HepG2 (cell line): ENCODE results near the gene KANSL1L. TPM values are rescaled to one million over a fixed set of nuclear protein-coding genes. Genes with fewer than 3 reads are reported as not detected.

Experiments used
- ATAC-seq: fragments of 200-7000 bp; cut with Tn5 transposase; 3 replicates; pipeline ENCODE4 v1.9.1; 2020; ENCODE audit warnings: mild to moderate bottlenecking, moderate library complexity
- BruUV-seq: library from RNA; stranded (reverse); fragments of 400-500 nt; replicated peaks from 2 replicates; lab custom pipeline; 2021; lab: Mats Ljungman, UMichigan
- CTCF ChIA-PET: fragments of 300-600 bp; formaldehyde crosslinking; extraction: SDS; loops from one replicate; lab custom pipeline; 2021; ENCODE audit warnings: low total read pairs, inconsistent platforms, low intra/inter-chr PET ratio; lab: Yijun Ruan, JAX
- POLR2A ChIA-PET: fragments of 350-600 bp; sonication (Branson Sonifier 250); formaldehyde crosslinking; loops from one replicate; lab custom pipeline; 2020; ENCODE audit warnings: antibody characterized with exemption, inconsistent platforms; lab: Yijun Ruan, JAX
- DNase-seq: peaks from one replicate; pipeline ENCODE4 v3.0.0-alpha.2; 2015; ENCODE audit warnings: low spot score
- FAIRE-seq: peaks from 3 replicates; lab custom pipeline; 2011; peaks lifted over from hg19 to GRCh38; lab: Jason Lieb, UNC
- H2AFZ ChIP-seq: one replicate; pipeline ENCODE4 v1.6.1; 2011; ENCODE audit warnings: low read length, inconsistent platforms
- H3K27ac ChIP-seq: fragments of 300-600 bp; 3 replicates; pipeline ENCODE4 v1.8.0; 2011; ENCODE audit warnings: mixed run types, mild to moderate bottlenecking, mixed read lengths, low read length, inconsistent platforms; ENCODE audit not compliant: insufficient read depth; ENCODE audit errors: extremely low read length
- H3K27me3 ChIP-seq, 2 experiments: fragments of 200-600 bp in 1 of 2; 2 replicates in 1 of 2; 3 replicates in 1 of 2; pipeline versions ENCODE4 v1.6.0 to v1.8.0; 2011; ENCODE audit warnings: low read length in 2 of 2, mild to moderate bottlenecking in 2 of 2, moderate library complexity in 2 of 2, inconsistent platforms in 1 of 2; ENCODE audit not compliant: insufficient read depth in 2 of 2, control insufficient read depth in 1 of 2
- H3K36me3 ChIP-seq, 2 experiments: fragments of 200-600 bp in 1 of 2; replicated peaks in 1 of 2; 2 replicates in 1 of 2; 3 replicates in 1 of 2; pipeline versions ENCODE4 v1.5.1 to v1.8.0; 2011; ENCODE audit warnings: low read length in 2 of 2, inconsistent platforms in 1 of 2; ENCODE audit not compliant: insufficient read depth in 2 of 2, control insufficient read depth in 1 of 2
- H3K4me1 ChIP-seq: 2 replicates; pipeline ENCODE4 v1.5.1; 2012; ENCODE audit warnings: low read length, inconsistent platforms; ENCODE audit not compliant: insufficient read depth
- H3K4me2 ChIP-seq: 2 replicates; pipeline ENCODE4 v1.6.0; 2011; ENCODE audit warnings: low read depth, low read length, inconsistent platforms
- H3K4me3 ChIP-seq, 3 experiments: fragments of 200-600 bp in 1 of 3; sonication (generic), shearing (Covaris generic) in 1 of 3; replicated peaks in 1 of 3; 2 replicates each; pipeline ENCODE4 v1.5.1; 2011 to 2016; ENCODE audit warnings: low read length in 3 of 3, inconsistent platforms in 2 of 3, low read depth in 2 of 3, mild to moderate bottlenecking in 2 of 3, control low read depth in 1 of 3, mixed read lengths in 1 of 3; ENCODE audit not compliant: insufficient read depth in 1 of 3
- H3K79me2 ChIP-seq: one replicate; pipeline ENCODE4 v1.6.1; 2011; ENCODE audit warnings: low read length, inconsistent platforms; ENCODE audit not compliant: insufficient read depth
- H3K9ac ChIP-seq: 2 replicates; pipeline ENCODE4 v1.6.0; 2011; ENCODE audit warnings: mild to moderate bottlenecking, low read depth, low read length, inconsistent platforms; ENCODE audit not compliant: insufficient read depth
- H3K9me3 ChIP-seq: 2 replicates; pipeline ENCODE4 v1.5.1; 2012; ENCODE audit warnings: mild to moderate bottlenecking, low read length
- H4K20me1 ChIP-seq: 2 replicates; pipeline ENCODE4 v1.6.0; 2011; ENCODE audit warnings: inconsistent platforms, mild to moderate bottlenecking, low read length, moderate library complexity; ENCODE audit not compliant: insufficient read depth
- CBX1 ChIP-seq: IDR thresholded peaks from one replicate; pipeline ENCODE4 v1.6.1; 2016; ENCODE audit warnings: antibody characterized with exemption, low read depth
- CEBPG ChIP-seq: IDR thresholded peaks from 2 replicates; pipeline ENCODE4 v1.6.1; 2016
- CENPBD1 ChIP-seq: sonication (generic); formaldehyde crosslinking; IDR thresholded peaks from 2 replicates; pipeline ENCODE4 v1.8.0; 2022; ENCODE audit warnings: missing genetic modification reagents, low read depth, mild to moderate bottlenecking, borderline replicate concordance
- ETS1 ChIP-seq: sonication (generic); formaldehyde crosslinking; IDR thresholded peaks from 2 replicates; pipeline ENCODE4 v1.4.0; 2020; ENCODE audit warnings: missing genetic modification reagents
- KDM3A ChIP-seq: IDR thresholded peaks from 2 replicates; pipeline ENCODE4 v1.6.1; 2018; ENCODE audit warnings: low read depth, missing compliant biosample characterization
- MEIS1 ChIP-seq: sonication (generic); formaldehyde crosslinking; IDR thresholded peaks from 2 replicates; pipeline ENCODE4 v1.9.0; 2021; ENCODE audit warnings: mild to moderate bottlenecking, missing genetic modification reagents, moderate library complexity, borderline replicate concordance
- PATZ1 ChIP-seq: sonication (generic); formaldehyde crosslinking; IDR thresholded peaks from 2 replicates; pipeline ENCODE4 v1.4.0; 2020; ENCODE audit warnings: missing genetic modification reagents
- SKIL ChIP-seq: sonication (generic); formaldehyde crosslinking; IDR thresholded peaks from 2 replicates; pipeline ENCODE4 v1.8.0; 2022; ENCODE audit warnings: missing genetic modification reagents, mild to moderate bottlenecking, moderate library complexity, borderline replicate concordance
- SP4 ChIP-seq: sonication (generic); formaldehyde crosslinking; IDR thresholded peaks from 2 replicates; pipeline ENCODE4 v1.8.1; 2023; ENCODE audit warnings: mild to moderate bottlenecking, missing genetic modification reagents
- TEAD2 ChIP-seq: sonication (generic); formaldehyde crosslinking; IDR thresholded peaks from 2 replicates; pipeline ENCODE4 v1.9.0; 2021; ENCODE audit warnings: missing genetic modification reagents
- TRIM24 ChIP-seq: sonication (generic); formaldehyde crosslinking; IDR thresholded peaks from 2 replicates; pipeline ENCODE4 v1.8.0; 2022; ENCODE audit warnings: mild to moderate bottlenecking, missing genetic modification reagents
- WIZ ChIP-seq: sonication (generic); formaldehyde crosslinking; IDR thresholded peaks from 2 replicates; pipeline ENCODE4 v1.5.1; 2020; ENCODE audit warnings: mild to moderate bottlenecking, missing genetic modification reagents
- ZBTB1 ChIP-seq: sonication (generic); formaldehyde crosslinking; IDR thresholded peaks from 2 replicates; pipeline ENCODE4 v1.4.0; 2020; ENCODE audit warnings: missing genetic modification reagents, borderline replicate concordance
- ZIK1 ChIP-seq: sonication (generic); formaldehyde crosslinking; IDR thresholded peaks from 2 replicates; pipeline ENCODE4 v1.5.0; 2020; ENCODE audit warnings: mild to moderate bottlenecking, low read depth, missing genetic modification reagents, borderline replicate concordance
- ZNF234 ChIP-seq: sonication (generic); formaldehyde crosslinking; conservative IDR thresholded peaks from 2 replicates; pipeline ENCODE4 v1.5.1; 2020; ENCODE audit warnings: mild to moderate bottlenecking, missing genetic modification reagents
- ZNF24 ChIP-seq: fragments of 450-650 bp; IDR thresholded peaks from 2 replicates; pipeline ENCODE4 v1.6.1; 2017; ENCODE audit warnings: antibody characterized with exemption, mild to moderate bottlenecking
- ZNF562 ChIP-seq: sonication (generic); formaldehyde crosslinking; IDR thresholded peaks from 2 replicates; pipeline ENCODE4 v1.8.0; 2022; ENCODE audit warnings: missing genetic modification reagents, borderline replicate concordance
- ZNF816 ChIP-seq: sonication (generic); formaldehyde crosslinking; IDR thresholded peaks from 2 replicates; pipeline ENCODE4 v1.8.0; 2022; ENCODE audit warnings: missing genetic modification reagents, mild to moderate bottlenecking, borderline replicate concordance
- WGBS: methylation state at CpG from one replicate; pipeline ENCODE4 v1.1.6; 2017; ENCODE audit warnings: low lambda C conversion rate; 5-methylcytosine and 5-hydroxymethylcytosine counted together
- in situ Hi-C: cut with HindIII; loops from 2 replicates; pipeline ENCODE4 v1.10.0; 2017; ENCODE audit warnings: low pct_unique_long_range_greater_than_20kb; ENCODE audit not compliant: extremely low pct_ligation_motif_present
- intact Hi-C: fragments of 100-400 bp; cut with micrococcal nuclease; formaldehyde crosslinking; loops from one replicate; pipeline ENCODE4 v1.10.0; 2022; ENCODE audit not compliant: unreplicated experiment
- polyA plus RNA-seq, 8 experiments: library from polyadenylated mRNA; depleted of rRNA in 3 of 8; stranded (reverse) in 7 of 8; unstranded in 1 of 8; fragments of >200 nt; fragmentation: Illumina TruSeq in 4 of 8; extraction: Trizol in 4 of 8; gene quantifications; 2 replicates each; pipeline versions ENCODE4 v1.2.1 to v1.2.3, GENCODE V29; 2011 to 2016; ENCODE audit warnings: low read depth in 4 of 8, missing spikeins in 1 of 8, mixed read lengths in 1 of 8; ENCODE audit not compliant: insufficient read depth in 1 of 8
- total RNA-seq, 5 experiments: library from RNA; depleted of rRNA; stranded (reverse); fragments of >200 nt; fragmentation: Illumina TruSeq; extraction: Trizol; gene quantifications; 2 replicates each; pipeline ENCODE4 v1.2.3, GENCODE V29; 2016; ENCODE audit warnings: low read depth in 1 of 5

The KANSL1L gene
- total and polyA plus RNA-seq, 2 of the 13 experiments (the other 11 are each of a cell fraction or from before 2014, with no cell fraction given), result 5.4 to 10.3 TPM

GRCh38 chr2:210177769-210178168 is 6.6 kb upstream of the KANSL1L start:
- in situ Hi-C loops, result loop anchor here (25.0 kb wide), 1 partner anchor 1790 kb away; no protein-coding TSS in a partner anchor
- BruUV-seq, result no TSS peak
- no peak for ATAC-seq
- Histone ChIP-seq H3K27ac (no peak overlapping the region), H3K4me2 (no peak overlapping the region), H3K79me2 (no peaks in the 10 kb centered on the region), H2AFZ (no peak overlapping the region), H4K20me1 (no peaks in the 10 kb centered on the region), H3K4me1 (peaks cover 16% of the 10 kb centered on the region), H3K4me3 (no peak overlapping the region), H3K36me3 (no peaks in the 10 kb centered on the region), H3K27me3 (no peaks in the 10 kb centered on the region; a peak in 1 of 5 replicates), H3K9ac (no peak overlapping the region), H3K9me3 (no peaks in the 10 kb centered on the region)
- no peak for FAIRE-seq
- intact Hi-C loops, result no loop called here
- DNase-seq, result no peak
- ChIA-PET CTCF (no interaction called here), POLR2A (no interaction called here)
- 14% methylated on average over 1 of the region's 1 CpG for WGBS
- no peak for TF ChIP-seq ZIK1 (CRISPR knock-in tag)
- TF ChIP-seq SKIL (CRISPR knock-in tag), result no peak
- TF ChIP-seq ZNF562, result no peak
- TF ChIP-seq TRIM24, result no peak
- no peak for TF ChIP-seq PATZ1
- no peak for TF ChIP-seq TEAD2 (CRISPR knock-in tag)
- TF ChIP-seq ZNF24, result no peak
- no peak for TF ChIP-seq CBX1
- no peak for TF ChIP-seq ZNF234
- TF ChIP-seq SP4 (CRISPR knock-in tag), result no peak
- no peak for TF ChIP-seq WIZ (CRISPR knock-in tag)
- no peak for TF ChIP-seq CEBPG (CRISPR knock-in tag)
- no peak for TF ChIP-seq CENPBD1 (CRISPR knock-in tag)
- no peak for TF ChIP-seq ETS1 (CRISPR knock-in tag)
- no peak for TF ChIP-seq ZBTB1
- TF ChIP-seq MEIS1 (CRISPR knock-in tag), result no peak
- no peak for TF ChIP-seq KDM3A (CRISPR knock-in tag)
- TF ChIP-seq ZNF816 (CRISPR knock-in tag), result no peak
